H9 (cell line): ENCODE data around the gene RABL3. TPM values are rescaled to one million over a fixed set of nuclear protein-coding genes. Genes with fewer than 3 reads are reported as not detected.
A peak's percentile ranks its signal among the peaks of the same experiment; 100 is the strongest.

Experiments used
- DNase-seq: peaks from one replicate; pipeline ENCODE4 v3.0.0-alpha.2; 2017
- H2AFZ ChIP-seq: one replicate; pipeline ENCODE4 v1.6.1; 2013; ENCODE audit warnings: mild to moderate bottlenecking, low read length, control low read depth, moderate library complexity
- H2AK5ac ChIP-seq: 2 replicates; pipeline ENCODE4 v1.6.1; 2013; ENCODE audit warnings: low read length, control low read depth, mixed read lengths; ENCODE audit not compliant: insufficient read length
- H2BK120ac ChIP-seq: one replicate; pipeline ENCODE4 v1.6.1; 2013; ENCODE audit warnings: low read depth, mild to moderate bottlenecking, low read length, control low read depth, inconsistent platforms; ENCODE audit not compliant: poor library complexity, severe bottlenecking
- H2BK12ac ChIP-seq: 2 replicates; pipeline ENCODE4 v1.6.1; 2013; ENCODE audit warnings: low read length, control low read depth, mixed read lengths, low read depth; ENCODE audit not compliant: insufficient read length
- H2BK15ac ChIP-seq: 2 replicates; pipeline ENCODE4 v1.6.1; 2013; ENCODE audit warnings: low read depth, low read length, control low read depth
- H2BK20ac ChIP-seq: one replicate; pipeline ENCODE4 v1.6.1; 2013; ENCODE audit warnings: low read depth, mild to moderate bottlenecking, low read length, control low read depth, inconsistent platforms; ENCODE audit not compliant: poor library complexity, severe bottlenecking
- H2BK5ac ChIP-seq: 2 replicates; pipeline ENCODE4 v1.6.1; 2013; ENCODE audit warnings: low read length, control low read depth, mixed read lengths; ENCODE audit not compliant: insufficient read length
- H3K14ac ChIP-seq: 2 replicates; pipeline ENCODE4 v1.6.1; 2013; ENCODE audit warnings: low read length, control low read depth; ENCODE audit not compliant: insufficient read depth
- H3K18ac ChIP-seq: 2 replicates; pipeline ENCODE4 v1.6.1; 2013; ENCODE audit warnings: low read depth, mild to moderate bottlenecking, mixed read lengths, low read length, control low read depth; ENCODE audit not compliant: insufficient read length
- H3K23ac ChIP-seq: 2 replicates; pipeline ENCODE4 v1.6.1; 2013; ENCODE audit warnings: low read length, control low read depth, mixed read lengths, low read depth; ENCODE audit not compliant: insufficient read length
- H3K23me2 ChIP-seq: 2 replicates; pipeline ENCODE4 v1.6.1; 2013; ENCODE audit warnings: low read depth, mild to moderate bottlenecking, mixed read lengths, low read length, control low read depth; ENCODE audit not compliant: insufficient read length, poor library complexity, severe bottlenecking
- H3K27ac ChIP-seq: 2 replicates; pipeline ENCODE4 v1.5.1; 2013; ENCODE audit warnings: low read length, control low read depth, mixed read lengths, low read depth; ENCODE audit not compliant: insufficient read length
- H3K27me3 ChIP-seq: 2 replicates; pipeline ENCODE4 v1.6.1; 2013; ENCODE audit warnings: low read length, control low read depth, inconsistent platforms; ENCODE audit not compliant: insufficient read depth
- H3K4ac ChIP-seq: 2 replicates; pipeline ENCODE4 v1.6.1; 2013; ENCODE audit warnings: low read depth, mild to moderate bottlenecking, control low read depth, inconsistent platforms, low read length, moderate library complexity
- H3K4me1 ChIP-seq: 2 replicates; pipeline ENCODE4 v1.6.1; 2013; ENCODE audit warnings: low read length, control low read depth, inconsistent platforms; ENCODE audit not compliant: insufficient read depth
- H3K4me2 ChIP-seq: 2 replicates; pipeline ENCODE4 v1.6.1; 2013; ENCODE audit warnings: low read length, control low read depth, mixed read lengths; ENCODE audit not compliant: insufficient read length, insufficient read depth
- H3K56ac ChIP-seq: 2 replicates; pipeline ENCODE4 v1.6.1; 2013; ENCODE audit warnings: low read depth, mild to moderate bottlenecking, mixed read lengths, low read length, control low read depth; ENCODE audit not compliant: insufficient read length
- H3K79me1 ChIP-seq: 2 replicates; pipeline ENCODE4 v1.6.1; 2013; ENCODE audit warnings: low read depth, mild to moderate bottlenecking, moderate library complexity, low read length, control low read depth, inconsistent platforms; ENCODE audit not compliant: insufficient read depth, poor library complexity, severe bottlenecking
- H3K79me2 ChIP-seq: 2 replicates; pipeline ENCODE4 v1.6.1; 2013; ENCODE audit warnings: low read length, control low read depth, inconsistent platforms; ENCODE audit not compliant: insufficient read depth
- H3K9ac ChIP-seq: 2 replicates; pipeline ENCODE4 v1.6.1; 2013; ENCODE audit warnings: low read length, control low read depth, mixed read lengths; ENCODE audit not compliant: insufficient read length; ENCODE audit errors: extremely low read depth
- H3K9me3 ChIP-seq: one replicate; pipeline ENCODE4 v1.6.1; 2013; ENCODE audit warnings: low read depth, low read length, inconsistent platforms; ENCODE audit not compliant: control insufficient read depth
- H3T11ph ChIP-seq: one replicate; pipeline ENCODE4 v1.6.1; 2013; ENCODE audit warnings: mild to moderate bottlenecking, low read length, control low read depth, inconsistent platforms
- H4K20me1 ChIP-seq: one replicate; pipeline ENCODE4 v1.6.1; 2013; ENCODE audit not compliant: control insufficient read depth, insufficient read length, insufficient read depth
- H4K5ac ChIP-seq: 2 replicates; pipeline ENCODE4 v1.6.1; 2013; ENCODE audit warnings: low read depth, mild to moderate bottlenecking, mixed read lengths, low read length, control low read depth; ENCODE audit not compliant: insufficient read length
- H4K8ac ChIP-seq: replicated peaks from 2 replicates; pipeline ENCODE4 v1.6.1; 2013; ENCODE audit warnings: low read length, control low read depth, mixed read lengths, low read depth; ENCODE audit not compliant: insufficient read length
- H4K91ac ChIP-seq: 2 replicates; pipeline ENCODE4 v1.6.1; 2013; ENCODE audit warnings: low read depth, mild to moderate bottlenecking, moderate library complexity, mixed read lengths, low read length, control low read depth; ENCODE audit not compliant: insufficient read length
- H3K27ac Mint-ChIP-seq, 3 experiments: 2 replicates in 2 of 3; 3 replicates in 1 of 3; pipeline ENCODE4 v1.8.0; 2020 to 2021; ENCODE audit warnings: mixed read lengths in 3 of 3, mild to moderate bottlenecking in 1 of 3, moderate library complexity in 1 of 3
- H3K27me3 Mint-ChIP-seq: 2 replicates; pipeline ENCODE4 v1.8.0; 2021; ENCODE audit warnings: low read depth, mild to moderate bottlenecking, moderate library complexity, mixed read lengths
- H3K36me3 Mint-ChIP-seq, 3 experiments: 2 replicates in 2 of 3; 3 replicates in 1 of 3; pipeline ENCODE4 v1.8.0; 2020 to 2021; ENCODE audit warnings: low read depth in 3 of 3, mixed read lengths in 3 of 3; ENCODE audit not compliant: insufficient read depth in 1 of 3
- H3K4me1 Mint-ChIP-seq, 2 experiments: 2 replicates each; pipeline ENCODE4 v1.8.0; 2020; ENCODE audit warnings: mixed read lengths in 2 of 2
- H3K4me3 Mint-ChIP-seq, 2 experiments: 2 replicates in 1 of 2; 3 replicates in 1 of 2; pipeline ENCODE4 v1.8.0; 2020 to 2021; ENCODE audit warnings: mild to moderate bottlenecking in 2 of 2, mixed read lengths in 2 of 2, moderate library complexity in 1 of 2
- H3K9me3 Mint-ChIP-seq, 2 experiments: 2 replicates in 1 of 2; 3 replicates in 1 of 2; pipeline ENCODE4 v1.8.0; 2020; ENCODE audit warnings: mild to moderate bottlenecking in 2 of 2, mixed read lengths in 2 of 2, moderate library complexity in 1 of 2
- CTCF ChIP-seq: fragments of 200-600 bp; sonication (generic); conservative IDR thresholded peaks from 3 replicates; pipeline ENCODE4 v1.8.0; 2021; ENCODE audit warnings: antibody characterized with exemption, mild to moderate bottlenecking
- WGBS: extraction: QIAGEN DNeasy Blood & Tissue Kit; methylation state at CpG from one replicate; pipeline ENCODE4 v1.1.7; 2013; ENCODE audit warnings: missing lambda C conversion rate, low lambda C conversion rate, mixed read lengths; ENCODE audit not compliant: insufficient read length; ENCODE audit errors: extremely low coverage; 5-methylcytosine and 5-hydroxymethylcytosine counted together
- total RNA-seq: library from RNA; stranded (reverse); gene quantifications from 2 replicates; pipeline ENCODE4 v1.2.1, GENCODE V29; 2021

RABL3 gene
- total RNA-seq, 1 experiment from 2014 or later, result 26.7 TPM

GRCh38 chr3:120752865-120753264 lies 10.5 kb upstream of the RABL3 start:
- no peaks in the 10 kb centered on the region for H3K27me3 Mint-ChIP-seq
- H3K79me2 ChIP-seq, result peaks cover 8% of the 10 kb centered on the region; the same call in 1 of the 2 replicates
- no peaks in the 10 kb centered on the region for H4K20me1 ChIP-seq
- no peaks in the 10 kb centered on the region for H3K9me3 ChIP-seq
- no peak overlapping the region for H4K91ac ChIP-seq
- H3K36me3 Mint-ChIP-seq, result peaks cover 44 to 57% (median 49%) of the 10 kb centered on the region in 3 experiments
- peak overlapping the region in 1 of 2 experiments; percentile 16; a peak in 1 of 5 replicates for H3K4me3 Mint-ChIP-seq
- H3K23ac ChIP-seq, result no peak overlapping the region
- peak overlapping the region in 2 of 3 experiments; percentile 13 to 79; a peak in 3 of 7 replicates for H3K27ac Mint-ChIP-seq
- no peaks in the 10 kb centered on the region for H3K27me3 ChIP-seq
- no peak overlapping the region for H2BK15ac ChIP-seq
- no peak overlapping the region for H3T11ph ChIP-seq
- no peak overlapping the region for H2BK12ac ChIP-seq
- no peak overlapping the region for H2BK20ac ChIP-seq
- peaks cover 0 to 2% of the 10 kb centered on the region in 2 experiments; a peak in 1 of 5 replicates for H3K9me3 Mint-ChIP-seq
- no peak for DNase-seq
- no peak overlapping the region for H4K5ac ChIP-seq
- no peak overlapping the region for H2AK5ac ChIP-seq
- no peak overlapping the region for H3K4ac ChIP-seq
- H3K9ac ChIP-seq, result no peak overlapping the region
- no peak overlapping the region for H3K18ac ChIP-seq
- H3K4me1 Mint-ChIP-seq, result peaks cover 19 to 25% of the 10 kb centered on the region in 2 experiments
- H3K23me2 ChIP-seq, result no peaks in the 10 kb centered on the region
- no peaks in the 10 kb centered on the region; the same call in 1 of the 2 replicates for H3K4me1 ChIP-seq
- H2AFZ ChIP-seq, result no peak overlapping the region
- no peak overlapping the region for H4K8ac ChIP-seq
- H3K14ac ChIP-seq, result no peak overlapping the region
- no peak for TF ChIP-seq CTCF
- peaks cover 2% of the 10 kb centered on the region for H3K79me1 ChIP-seq
- H3K4me2 ChIP-seq, result no peak overlapping the region
- no CpG with 5 or more reads among the region's 2 CpGs for WGBS
- no peak overlapping the region for H2BK120ac ChIP-seq
- no peak overlapping the region for H3K27ac ChIP-seq
- H2BK5ac ChIP-seq, result no peak overlapping the region
- no peak overlapping the region for H3K56ac ChIP-seq
